Measurements from ENCODE around the gene BBX.

Gene BBX

GRCh38 chr3:107579371-107579770, 56.6 kb downstream of the BBX start:
- TF ChIP-seq, protein P1, sequence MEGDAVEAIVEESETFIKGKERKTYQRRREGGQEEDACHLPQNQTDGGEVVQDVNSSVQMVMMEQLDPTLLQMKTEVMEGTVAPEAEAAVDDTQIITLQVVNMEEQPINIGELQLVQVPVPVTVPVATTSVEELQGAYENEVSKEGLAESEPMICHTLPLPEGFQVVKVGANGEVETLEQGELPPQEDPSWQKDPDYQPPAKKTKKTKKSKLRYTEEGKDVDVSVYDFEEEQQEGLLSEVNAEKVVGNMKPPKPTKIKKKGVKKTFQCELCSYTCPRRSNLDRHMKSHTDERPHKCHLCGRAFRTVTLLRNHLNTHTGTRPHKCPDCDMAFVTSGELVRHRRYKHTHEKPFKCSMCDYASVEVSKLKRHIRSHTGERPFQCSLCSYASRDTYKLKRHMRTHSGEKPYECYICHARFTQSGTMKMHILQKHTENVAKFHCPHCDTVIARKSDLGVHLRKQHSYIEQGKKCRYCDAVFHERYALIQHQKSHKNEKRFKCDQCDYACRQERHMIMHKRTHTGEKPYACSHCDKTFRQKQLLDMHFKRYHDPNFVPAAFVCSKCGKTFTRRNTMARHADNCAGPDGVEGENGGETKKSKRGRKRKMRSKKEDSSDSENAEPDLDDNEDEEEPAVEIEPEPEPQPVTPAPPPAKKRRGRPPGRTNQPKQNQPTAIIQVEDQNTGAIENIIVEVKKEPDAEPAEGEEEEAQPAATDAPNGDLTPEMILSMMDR (IDR thresholded peaks at IDR 0.05; ENCODE audit: low read depth, low read length), result no peak
- DNase-seq (ENCODE audit: extremely low read depth, low read depth), result no peak

DNA sequence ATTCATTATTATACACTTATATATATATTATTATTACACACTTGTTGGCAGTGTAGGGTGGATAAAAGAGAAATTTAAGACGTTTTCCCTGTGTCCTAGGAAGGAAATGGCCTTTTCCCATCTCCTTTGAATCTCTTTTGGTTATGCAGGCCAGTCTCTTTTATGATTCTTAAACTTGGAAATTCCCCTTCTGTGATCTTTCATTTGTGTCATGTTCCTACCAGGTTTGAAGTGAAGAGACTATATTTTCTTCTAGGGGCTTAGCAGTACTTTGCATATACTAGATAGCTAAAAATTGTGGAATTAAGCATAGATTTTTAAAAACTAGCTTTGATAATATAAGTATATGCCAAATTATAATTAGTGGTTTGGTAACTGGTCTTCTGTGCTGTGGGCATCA, 58.5 kb downstream of the BBX start:
- DNase-seq (ENCODE audit: extremely low read depth, low read depth), result no peak
- TF ChIP-seq, protein P1 (IDR thresholded peaks at IDR 0.05; ENCODE audit: low read depth, low read length), result no peak

- no peak for DNase-seq (ENCODE audit: extremely low read depth, low read depth)
- TF ChIP-seq, protein P1 (IDR thresholded peaks at IDR 0.05; ENCODE audit: low read depth, low read length), result no peak
Measured at GRCh38 chr3:107588217-107588616, 65.5 kb downstream of the BBX start.

DNA sequence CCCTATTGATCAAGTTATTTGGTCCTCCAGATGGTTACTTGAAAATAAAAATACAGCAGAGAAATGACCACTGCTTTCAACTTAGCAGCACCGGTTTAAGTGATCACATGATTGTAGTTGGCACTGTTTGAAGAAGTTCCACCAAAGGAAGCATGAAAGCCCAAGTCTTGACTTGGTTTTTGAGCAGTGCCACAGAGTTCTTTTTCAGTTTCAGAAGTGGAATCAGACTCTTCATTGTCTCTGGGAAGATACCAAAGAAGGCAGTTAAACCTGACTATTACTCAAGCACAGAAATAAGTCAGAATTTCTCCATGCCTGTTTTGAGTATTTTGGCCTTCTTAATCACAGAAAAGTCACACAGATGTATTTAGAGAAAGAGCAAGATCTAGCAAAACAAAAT, 66.7 kb downstream of the BBX start:
- DNase-seq (ENCODE audit: extremely low read depth, low read depth), result no peak
- TF ChIP-seq, protein P1 (IDR thresholded peaks at IDR 0.05; ENCODE audit: low read depth, low read length), result no peak

GRCh38 chr3:107590786-107591185, 68.0 kb downstream of the BBX start:
- TF ChIP-seq, protein P1 (IDR thresholded peaks at IDR 0.05; ENCODE audit: low read depth, low read length), result no peak
- DNase-seq (ENCODE audit: extremely low read depth, low read depth), result no peak

DNA sequence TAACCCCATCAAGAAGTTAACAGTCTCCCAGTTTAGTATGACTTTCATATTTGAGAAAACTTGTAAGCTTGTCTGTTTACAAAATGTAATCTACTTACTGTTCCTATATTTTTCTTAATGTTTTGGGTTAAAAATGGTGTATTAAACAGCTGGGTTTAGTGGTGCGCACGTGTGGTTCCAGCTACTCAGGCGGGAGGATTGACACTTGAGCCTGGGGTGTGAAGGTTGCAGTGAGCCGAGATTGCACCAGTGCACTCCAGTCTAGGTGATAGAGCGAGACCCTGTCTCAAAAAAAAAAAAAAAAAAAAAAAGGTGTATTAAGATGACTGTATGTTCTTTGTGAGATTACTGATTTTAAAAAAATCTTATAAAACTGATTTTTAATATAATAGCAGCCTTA, 69.3 kb downstream of the BBX start:
- DNase-seq (ENCODE audit: extremely low read depth, low read depth), result no peak
- TF ChIP-seq, protein P1 (IDR thresholded peaks at IDR 0.05; ENCODE audit: low read depth, low read length), result no peak

- TF ChIP-seq, protein P1 (IDR thresholded peaks at IDR 0.05; ENCODE audit: low read depth, low read length), result no peak
- no peak for DNase-seq (ENCODE audit: extremely low read depth, low read depth)
Measured at GRCh38 chr3:107594870-107595269, 72.1 kb downstream of the BBX start.
